HepG2 (cell line): ENCODE data around the gene HIGD1C. TPM values are rescaled to one million over a fixed set of nuclear protein-coding genes. Genes with fewer than 3 reads are reported as not detected.

ENCODE experiments used
- ATAC-seq: fragments of 200-7000 bp; cut with Tn5 transposase; 3 replicates; pipeline ENCODE4 v1.9.1; 2020; ENCODE audit warnings: mild to moderate bottlenecking, moderate library complexity
- BruUV-seq: library from RNA; stranded (reverse); fragments of 400-500 nt; replicated peaks from 2 replicates; lab custom pipeline; 2021; lab: Mats Ljungman, UMichigan
- CTCF ChIA-PET: fragments of 300-600 bp; formaldehyde crosslinking; extraction: SDS; loops from one replicate; lab custom pipeline; 2021; ENCODE audit warnings: low total read pairs, inconsistent platforms, low intra/inter-chr PET ratio; lab: Yijun Ruan, JAX
- POLR2A ChIA-PET: fragments of 350-600 bp; sonication (Branson Sonifier 250); formaldehyde crosslinking; loops from one replicate; lab custom pipeline; 2020; ENCODE audit warnings: antibody characterized with exemption, inconsistent platforms; lab: Yijun Ruan, JAX
- DNase-seq: peaks from one replicate; pipeline ENCODE4 v3.0.0-alpha.2; 2015; ENCODE audit warnings: low spot score
- FAIRE-seq: peaks from 3 replicates; lab custom pipeline; 2011; peaks lifted over from hg19 to GRCh38; lab: Jason Lieb, UNC
- H2AFZ ChIP-seq: one replicate; pipeline ENCODE4 v1.6.1; 2011; ENCODE audit warnings: low read length, inconsistent platforms
- H3K27ac ChIP-seq: fragments of 300-600 bp; 3 replicates; pipeline ENCODE4 v1.8.0; 2011; ENCODE audit warnings: mixed run types, mild to moderate bottlenecking, mixed read lengths, low read length, inconsistent platforms; ENCODE audit not compliant: insufficient read depth; ENCODE audit errors: extremely low read length
- H3K27me3 ChIP-seq, 2 experiments: fragments of 200-600 bp in 1 of 2; 2 replicates in 1 of 2; 3 replicates in 1 of 2; pipeline versions ENCODE4 v1.6.0 to v1.8.0; 2011; ENCODE audit warnings: low read length in 2 of 2, mild to moderate bottlenecking in 2 of 2, moderate library complexity in 2 of 2, inconsistent platforms in 1 of 2; ENCODE audit not compliant: insufficient read depth in 2 of 2, control insufficient read depth in 1 of 2
- H3K36me3 ChIP-seq, 2 experiments: fragments of 200-600 bp in 1 of 2; replicated peaks in 1 of 2; 2 replicates in 1 of 2; 3 replicates in 1 of 2; pipeline versions ENCODE4 v1.5.1 to v1.8.0; 2011; ENCODE audit warnings: low read length in 2 of 2, inconsistent platforms in 1 of 2; ENCODE audit not compliant: insufficient read depth in 2 of 2, control insufficient read depth in 1 of 2
- H3K4me1 ChIP-seq: 2 replicates; pipeline ENCODE4 v1.5.1; 2012; ENCODE audit warnings: low read length, inconsistent platforms; ENCODE audit not compliant: insufficient read depth
- H3K4me2 ChIP-seq: 2 replicates; pipeline ENCODE4 v1.6.0; 2011; ENCODE audit warnings: low read depth, low read length, inconsistent platforms
- H3K4me3 ChIP-seq, 3 experiments: fragments of 200-600 bp in 1 of 3; sonication (generic), shearing (Covaris generic) in 1 of 3; replicated peaks in 1 of 3; 2 replicates each; pipeline ENCODE4 v1.5.1; 2011 to 2016; ENCODE audit warnings: low read length in 3 of 3, inconsistent platforms in 2 of 3, low read depth in 2 of 3, mild to moderate bottlenecking in 2 of 3, control low read depth in 1 of 3, mixed read lengths in 1 of 3; ENCODE audit not compliant: insufficient read depth in 1 of 3
- H3K79me2 ChIP-seq: one replicate; pipeline ENCODE4 v1.6.1; 2011; ENCODE audit warnings: low read length, inconsistent platforms; ENCODE audit not compliant: insufficient read depth
- H3K9ac ChIP-seq: 2 replicates; pipeline ENCODE4 v1.6.0; 2011; ENCODE audit warnings: mild to moderate bottlenecking, low read depth, low read length, inconsistent platforms; ENCODE audit not compliant: insufficient read depth
- H3K9me3 ChIP-seq: 2 replicates; pipeline ENCODE4 v1.5.1; 2012; ENCODE audit warnings: mild to moderate bottlenecking, low read length
- H4K20me1 ChIP-seq: 2 replicates; pipeline ENCODE4 v1.6.0; 2011; ENCODE audit warnings: inconsistent platforms, mild to moderate bottlenecking, low read length, moderate library complexity; ENCODE audit not compliant: insufficient read depth
- AKNA ChIP-seq: sonication (generic); formaldehyde crosslinking; IDR thresholded peaks from 2 replicates; pipeline ENCODE4 v1.4.0; 2020; ENCODE audit warnings: missing genetic modification reagents, borderline replicate concordance
- ATF3 ChIP-seq: sonication (generic); formaldehyde crosslinking; IDR thresholded peaks from 2 replicates; pipeline ENCODE4 v1.4.0; 2020; ENCODE audit warnings: missing genetic modification reagents
- DMAP1 ChIP-seq: IDR thresholded peaks from 2 replicates; pipeline ENCODE4 v1.6.1; 2016
- HNRNPK ChIP-seq: fragments of 200-400 bp; formaldehyde crosslinking; IDR thresholded peaks from 2 replicates; pipeline ENCODE4 v1.6.1; 2018; ENCODE audit warnings: low read length, low read depth, moderate library complexity, mild to moderate bottlenecking; ENCODE audit not compliant: poor library complexity, severe bottlenecking
- HNRNPUL1 ChIP-seq: fragments of 200-400 bp; formaldehyde crosslinking; IDR thresholded peaks from 2 replicates; pipeline ENCODE4 v1.6.1; 2017; ENCODE audit warnings: low read depth, mild to moderate bottlenecking, low read length, moderate library complexity
- HOXA9 ChIP-seq: sonication (generic); formaldehyde crosslinking; IDR thresholded peaks from 2 replicates; pipeline ENCODE4 v1.8.1; 2022; ENCODE audit warnings: missing genetic modification reagents, mild to moderate bottlenecking, moderate library complexity, borderline replicate concordance
- MEF2D ChIP-seq: sonication (generic); formaldehyde crosslinking; IDR thresholded peaks from 2 replicates; pipeline ENCODE4 v1.5.1; 2020; ENCODE audit warnings: mild to moderate bottlenecking, missing genetic modification reagents
- UBTF ChIP-seq: sonication (generic); formaldehyde crosslinking; IDR thresholded peaks from 2 replicates; pipeline ENCODE4 v1.4.0; 2020; ENCODE audit warnings: mild to moderate bottlenecking, missing genetic modification reagents
- ZBTB10 ChIP-seq: sonication (generic); formaldehyde crosslinking; IDR thresholded peaks from 2 replicates; pipeline ENCODE4 v1.4.0; 2020; ENCODE audit warnings: missing genetic modification reagents, borderline replicate concordance
- ZBTB26 ChIP-seq: IDR thresholded peaks from 2 replicates; pipeline ENCODE4 v1.6.1; 2016; ENCODE audit warnings: missing compliant biosample characterization, missing genetic modification reagents, borderline replicate concordance
- ZNF230 ChIP-seq: sonication (generic); formaldehyde crosslinking; IDR thresholded peaks from 2 replicates; pipeline ENCODE4 v1.4.0; 2020; ENCODE audit warnings: mild to moderate bottlenecking, missing genetic modification reagents
- WGBS: methylation state at CpG from one replicate; pipeline ENCODE4 v1.1.6; 2017; ENCODE audit warnings: low lambda C conversion rate; 5-methylcytosine and 5-hydroxymethylcytosine counted together
- in situ Hi-C: cut with HindIII; loops from 2 replicates; pipeline ENCODE4 v1.10.0; 2017; ENCODE audit warnings: low pct_unique_long_range_greater_than_20kb; ENCODE audit not compliant: extremely low pct_ligation_motif_present
- intact Hi-C: fragments of 100-400 bp; cut with micrococcal nuclease; formaldehyde crosslinking; loops from one replicate; pipeline ENCODE4 v1.10.0; 2022; ENCODE audit not compliant: unreplicated experiment
- polyA plus RNA-seq, 8 experiments: library from polyadenylated mRNA; depleted of rRNA in 3 of 8; stranded (reverse) in 7 of 8; unstranded in 1 of 8; fragments of >200 nt; fragmentation: Illumina TruSeq in 4 of 8; extraction: Trizol in 4 of 8; gene quantifications; 2 replicates each; pipeline versions ENCODE4 v1.2.1 to v1.2.3, GENCODE V29; 2011 to 2016; ENCODE audit warnings: low read depth in 4 of 8, missing spikeins in 1 of 8, mixed read lengths in 1 of 8; ENCODE audit not compliant: insufficient read depth in 1 of 8
- total RNA-seq, 5 experiments: library from RNA; depleted of rRNA; stranded (reverse); fragments of >200 nt; fragmentation: Illumina TruSeq; extraction: Trizol; gene quantifications; 2 replicates each; pipeline ENCODE4 v1.2.3, GENCODE V29; 2016; ENCODE audit warnings: low read depth in 1 of 5

HIGD1C gene
- total and polyA plus RNA-seq, 2 of the 13 experiments (the other 11 are each of a cell fraction or from before 2014, with no cell fraction given): not detected

DNA sequence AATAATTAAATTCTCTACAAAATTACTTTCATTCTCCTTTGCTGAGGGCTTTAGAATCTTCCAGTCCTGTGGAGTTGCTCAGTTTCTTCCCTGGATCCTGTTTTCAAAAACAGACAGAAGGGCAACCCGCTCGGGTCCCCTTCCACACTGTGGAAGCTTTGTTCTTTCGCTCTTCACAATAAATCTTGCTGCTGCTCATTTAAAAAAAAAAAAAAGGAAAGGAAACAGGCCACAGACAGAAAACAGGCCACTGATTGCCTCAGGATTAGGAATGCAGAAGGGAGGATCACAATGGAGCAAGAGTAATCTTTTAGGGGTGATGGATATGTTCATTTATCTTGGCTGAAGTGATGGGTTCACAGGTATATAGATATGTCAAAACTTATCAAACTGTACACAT lies 29.5 kb upstream of the HIGD1C start:
- DNase-seq (no peak), ATAC-seq (no peak), FAIRE-seq (no peak)
- Histone ChIP-seq H3K4me3 (no peak overlapping the region), H3K27ac (no peak overlapping the region), H3K27me3 (peaks cover 0 to 3% of the 10 kb centered on the region in 2 experiments; a peak in 1 of 5 replicates), H4K20me1 (no peaks in the 10 kb centered on the region), H2AFZ (no peak overlapping the region), H3K4me2 (no peak overlapping the region; the same call in 1 of the 2 replicates), H3K9ac (no peak overlapping the region), H3K9me3 (no peaks in the 10 kb centered on the region), H3K4me1 (peaks cover 35% of the 10 kb centered on the region), H3K36me3 (no peaks in the 10 kb centered on the region), H3K79me2 (peaks cover 33% of the 10 kb centered on the region)
- POLR2A ChIA-PET: interaction anchor here (1.4 to 4.2 kb wide), 4 partner anchors 9 to 103 kb away, joined by 3 to 46 read pairs (median 14); partner anchors contain the start of gene SLC11A2
- no peak for TF ChIP-seq ATF3 (CRISPR knock-in tag)
- no peak for TF ChIP-seq ZBTB10
- TF ChIP-seq HNRNPUL1: no peak
- no peak for TF ChIP-seq ZBTB26 (CRISPR knock-in tag)
- no peak for TF ChIP-seq MEF2D (CRISPR knock-in tag)
- TF ChIP-seq HNRNPK: no peak
- no peak for TF ChIP-seq DMAP1 (CRISPR knock-in tag)
- no peak for TF ChIP-seq UBTF
- TF ChIP-seq HOXA9 (CRISPR knock-in tag): no peak
- no peak for TF ChIP-seq AKNA (CRISPR knock-in tag)
- TF ChIP-seq ZNF230: no peak
- CTCF ChIA-PET: no interaction called here
- 77% methylated on average over 3 of the region's 3 CpGs for WGBS
- no TSS peak for BruUV-seq
- intact Hi-C loops: loop anchor here (10.0 kb wide), 1 partner anchor 158 kb away; the partner anchor contains the start of gene ATF1
- in situ Hi-C loops: no loop called here
